ENCODE measurements around the gene FAM200B.

- TF ChIP-seq RAD21 (IDR thresholded peaks at IDR 0.05; ENCODE audit: low read depth) (no peak), MAX (IDR thresholded peaks at IDR 0.05) (no peak), TEAD4 (IDR thresholded peaks at IDR 0.05) (no peak), YY1 (IDR thresholded peaks at IDR 0.05; ENCODE audit: low read depth) (no peak), EP300 (IDR thresholded peaks at IDR 0.05; ENCODE audit: borderline replicate concordance) (no peak), CEBPB (IDR thresholded peaks at IDR 0.05) (no peak), TAF1 (IDR thresholded peaks at IDR 0.05; ENCODE audit: low read depth) (no peak), FOXM1 (IDR thresholded peaks at IDR 0.05; ENCODE audit: borderline replicate concordance, low read depth) (no peak), ZBTB7A (IDR thresholded peaks at IDR 0.05; ENCODE audit: low read depth) (no peak)
- TF ChIP-seq, protein P1, sequence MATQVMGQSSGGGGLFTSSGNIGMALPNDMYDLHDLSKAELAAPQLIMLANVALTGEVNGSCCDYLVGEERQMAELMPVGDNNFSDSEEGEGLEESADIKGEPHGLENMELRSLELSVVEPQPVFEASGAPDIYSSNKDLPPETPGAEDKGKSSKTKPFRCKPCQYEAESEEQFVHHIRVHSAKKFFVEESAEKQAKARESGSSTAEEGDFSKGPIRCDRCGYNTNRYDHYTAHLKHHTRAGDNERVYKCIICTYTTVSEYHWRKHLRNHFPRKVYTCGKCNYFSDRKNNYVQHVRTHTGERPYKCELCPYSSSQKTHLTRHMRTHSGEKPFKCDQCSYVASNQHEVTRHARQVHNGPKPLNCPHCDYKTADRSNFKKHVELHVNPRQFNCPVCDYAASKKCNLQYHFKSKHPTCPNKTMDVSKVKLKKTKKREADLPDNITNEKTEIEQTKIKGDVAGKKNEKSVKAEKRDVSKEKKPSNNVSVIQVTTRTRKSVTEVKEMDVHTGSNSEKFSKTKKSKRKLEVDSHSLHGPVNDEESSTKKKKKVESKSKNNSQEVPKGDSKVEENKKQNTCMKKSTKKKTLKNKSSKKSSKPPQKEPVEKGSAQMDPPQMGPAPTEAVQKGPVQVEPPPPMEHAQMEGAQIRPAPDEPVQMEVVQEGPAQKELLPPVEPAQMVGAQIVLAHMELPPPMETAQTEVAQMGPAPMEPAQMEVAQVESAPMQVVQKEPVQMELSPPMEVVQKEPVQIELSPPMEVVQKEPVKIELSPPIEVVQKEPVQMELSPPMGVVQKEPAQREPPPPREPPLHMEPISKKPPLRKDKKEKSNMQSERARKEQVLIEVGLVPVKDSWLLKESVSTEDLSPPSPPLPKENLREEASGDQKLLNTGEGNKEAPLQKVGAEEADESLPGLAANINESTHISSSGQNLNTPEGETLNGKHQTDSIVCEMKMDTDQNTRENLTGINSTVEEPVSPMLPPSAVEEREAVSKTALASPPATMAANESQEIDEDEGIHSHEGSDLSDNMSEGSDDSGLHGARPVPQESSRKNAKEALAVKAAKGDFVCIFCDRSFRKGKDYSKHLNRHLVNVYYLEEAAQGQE (IDR thresholded peaks at IDR 0.05; ENCODE audit: low read depth) = no peak
Observed at GRCh38 chr4:15736514-15737050, 55.0 kb downstream of the FAM200B start.
